HG03097 (cell line): ENCODE data around the gene TIMM10.
A peak's percentile ranks its signal among the peaks of the same experiment; 100 is the strongest.

Source experiments
- ATAC-seq: cut with Tn5 transposase; IDR thresholded peaks from one replicate; pipeline ENCODE4 v1.9.1; 2021; ENCODE audit not compliant: unreplicated experiment, low FRiP score

Gene TIMM10

GRCh38 chr11:57508341-57509170, 22.0 kb downstream of the TIMM10 start:
- ATAC-seq = no peak

- ATAC-seq = no peak
Observed at GRCh38 chr11:57506522-57506921, 24.0 kb downstream of the TIMM10 start.

- ATAC-seq = no peak
Observed at GRCh38 chr11:57504511-57504910, 26.0 kb downstream of the TIMM10 start.

GRCh38 chr11:57502870-57503269, 27.7 kb downstream of the TIMM10 start:
- no peak for ATAC-seq

- no peak for ATAC-seq
Observed at GRCh38 chr11:57502376-57502775, 28.2 kb downstream of the TIMM10 start.

- no peak for ATAC-seq
Observed at GRCh38 chr11:57501953-57502352, 28.6 kb downstream of the TIMM10 start.

- ATAC-seq = no peak
Observed at GRCh38 chr11:57500926-57501325, 29.6 kb downstream of the TIMM10 start.

GRCh38 chr11:57500515-57500914, 30.0 kb downstream of the TIMM10 start:
- ATAC-seq = no peak

GRCh38 chr11:57499983-57500461, 30.5 kb downstream of the TIMM10 start:
- no peak for ATAC-seq

GRCh38 chr11:57499413-57499982, 31.1 kb downstream of the TIMM10 start:
- peak; percentile 99 for ATAC-seq

GRCh38 chr11:57498540-57498939, 32.0 kb downstream of the TIMM10 start:
- ATAC-seq = no peak

GRCh38 chr11:57497303-57498247, 33.0 kb downstream of the TIMM10 start:
- no peak for ATAC-seq

- ATAC-seq = no peak
Observed at GRCh38 chr11:57496109-57496820, 34.3 kb downstream of the TIMM10 start.

- no peak for ATAC-seq
Observed at GRCh38 chr11:57493507-57494503, 36.7 kb downstream of the TIMM10 start.

GRCh38 chr11:57491371-57492061, 39.0 kb downstream of the TIMM10 start:
- ATAC-seq = no peak

GRCh38 chr11:57490456-57491248, 39.9 kb downstream of the TIMM10 start:
- no peak for ATAC-seq

- no peak for ATAC-seq
Observed at GRCh38 chr11:57487920-57488659, 42.5 kb downstream of the TIMM10 start.
